SK-N-SH (cell line): ENCODE results near the gene CASP8AP2.

Experiments
- CTCF ChIP-seq: fragments of 200-600 bp; sonication (generic); IDR thresholded peaks from 2 replicates; pipeline ENCODE4 v1.6.1; 2017; ENCODE audit warnings: antibody characterized with exemption, mild to moderate bottlenecking, moderate library complexity
- EP300 ChIP-seq, 2 experiments: IDR thresholded peaks; 2 replicates each; pipeline versions ENCODE4 v1.4.0 to v1.6.1; 2012; ENCODE audit warnings: borderline replicate concordance in 1 of 2, low read depth in 1 of 2, low read length in 1 of 2
- POLR2AphosphoS5 ChIP-seq: IDR thresholded peaks from 2 replicates; pipeline ENCODE4 v1.6.1; 2012; ENCODE audit warnings: low read depth, low read length
- REST ChIP-seq: IDR thresholded peaks from 2 replicates; pipeline ENCODE4 v1.6.1; 2012; ENCODE audit warnings: mild to moderate bottlenecking, low read depth, low read length, moderate library complexity
- YY1 ChIP-seq: IDR thresholded peaks from 2 replicates; pipeline ENCODE4 v1.4.0; 2012; ENCODE audit warnings: low read depth, mild to moderate bottlenecking

GRCh38 chr6:89859744-89860143, 30.1 kb downstream of the CASP8AP2 start:
- no peak for TF ChIP-seq YY1
- TF ChIP-seq EP300 (IDR thresholded peaks at IDR 0.05; ENCODE audit: borderline replicate concordance in 1 of 2, low read depth in 1 of 2, low read length in 1 of 2) = no peak
- TF ChIP-seq CTCF = no peak
- no peak for TF ChIP-seq POLR2AphosphoS5
- no peak for TF ChIP-seq REST
